HepG2 (cell line): ENCODE data around the gene TRAK1. TPM values are rescaled to one million over a fixed set of nuclear protein-coding genes. Genes with fewer than 3 reads are reported as not detected.

Source experiments
- GPN1 ChIP-seq: sonication (generic); formaldehyde crosslinking; IDR thresholded peaks from 2 replicates; pipeline ENCODE4 v1.5.1; 2020; ENCODE audit warnings: missing genetic modification reagents, borderline replicate concordance
- GZF1 ChIP-seq: sonication (generic); formaldehyde crosslinking; IDR thresholded peaks from 2 replicates; pipeline ENCODE4 v1.5.1; 2020; ENCODE audit warnings: mild to moderate bottlenecking, missing genetic modification reagents
- HCFC1 ChIP-seq: fragments of 150-350 bp; IDR thresholded peaks from 2 replicates; pipeline ENCODE4 v1.6.1; 2014; ENCODE audit warnings: low read depth, low read length
- HNF4G ChIP-seq, 2 experiments: sonication (generic) in 1 of 2; formaldehyde crosslinking in 1 of 2; IDR thresholded peaks; 2 replicates each; pipeline versions ENCODE4 v1.4.0 to v1.6.1; 2011 to 2020; ENCODE audit warnings: borderline replicate concordance in 2 of 2, low read depth in 2 of 2, mild to moderate bottlenecking in 2 of 2, low read length in 1 of 2, missing genetic modification reagents in 1 of 2, moderate library complexity in 1 of 2
- HOXA7 ChIP-seq: sonication (generic); formaldehyde crosslinking; IDR thresholded peaks from 2 replicates; pipeline ENCODE4 v1.8.1; 2022; ENCODE audit warnings: mild to moderate bottlenecking, missing genetic modification reagents, moderate library complexity
- KDM3A ChIP-seq: IDR thresholded peaks from 2 replicates; pipeline ENCODE4 v1.6.1; 2018; ENCODE audit warnings: low read depth, missing compliant biosample characterization
- MAFK ChIP-seq, 2 experiments: IDR thresholded peaks in 1 of 2; conservative IDR thresholded peaks in 1 of 2; 2 replicates each; pipeline ENCODE4 v1.6.1; 2011; ENCODE audit warnings: improper control_type of control experiment in 2 of 2, low read length in 2 of 2
- MLX ChIP-seq: IDR thresholded peaks from 2 replicates; pipeline ENCODE4 v1.6.1; 2016
- SMC3 ChIP-seq: IDR thresholded peaks from 2 replicates; pipeline ENCODE4 v1.6.1; 2011; ENCODE audit warnings: low read length, improper control_type of control experiment
- STAT5B ChIP-seq: sonication (generic); formaldehyde crosslinking; IDR thresholded peaks from 2 replicates; pipeline ENCODE4 v1.4.0; 2020; ENCODE audit warnings: missing genetic modification reagents
- TRIM22 ChIP-seq: fragments of 450-650 bp; IDR thresholded peaks from 2 replicates; pipeline ENCODE4 v1.6.1; 2017
- WIZ ChIP-seq: sonication (generic); formaldehyde crosslinking; IDR thresholded peaks from 2 replicates; pipeline ENCODE4 v1.5.1; 2020; ENCODE audit warnings: mild to moderate bottlenecking, missing genetic modification reagents
- ZBTB46 ChIP-seq: sonication (generic); formaldehyde crosslinking; IDR thresholded peaks from 2 replicates; pipeline ENCODE4 v1.4.0; 2020; ENCODE audit warnings: mild to moderate bottlenecking, missing genetic modification reagents, borderline replicate concordance
- ZC3H13 ChIP-seq: sonication (generic); formaldehyde crosslinking; IDR thresholded peaks from 2 replicates; pipeline ENCODE4 v1.8.1; 2023; ENCODE audit warnings: mild to moderate bottlenecking, missing genetic modification reagents, moderate library complexity
- ZFP36L2 ChIP-seq: sonication (generic); formaldehyde crosslinking; IDR thresholded peaks from 2 replicates; pipeline ENCODE4 v1.4.0; 2020; ENCODE audit warnings: missing genetic modification reagents
- ZNF317 ChIP-seq: sonication (generic); formaldehyde crosslinking; IDR thresholded peaks from 2 replicates; pipeline ENCODE4 v1.5.0; 2020; ENCODE audit warnings: mild to moderate bottlenecking, missing genetic modification reagents
- ZNF331 ChIP-seq: sonication (generic); formaldehyde crosslinking; IDR thresholded peaks from 2 replicates; pipeline ENCODE4 v1.4.0; 2020; ENCODE audit warnings: missing genetic modification reagents
- ZNF44 ChIP-seq: sonication (generic); formaldehyde crosslinking; IDR thresholded peaks from 2 replicates; pipeline ENCODE4 v1.5.1; 2020; ENCODE audit warnings: mild to moderate bottlenecking, missing genetic modification reagents
- ZNF597 ChIP-seq: sonication (generic); formaldehyde crosslinking; IDR thresholded peaks from 2 replicates; pipeline ENCODE4 v1.5.0; 2020; ENCODE audit warnings: missing genetic modification reagents
- ZNF614 ChIP-seq: IDR thresholded peaks from 2 replicates; pipeline ENCODE4 v1.6.1; 2018; ENCODE audit warnings: missing biosample characterization, missing genetic modification reagents, inconsistent platforms, borderline replicate concordance
- ZNF800 ChIP-seq: sonication (generic); formaldehyde crosslinking; IDR thresholded peaks from 2 replicates; pipeline ENCODE4 v1.4.0; 2020; ENCODE audit warnings: missing genetic modification reagents
- ZUFSP ChIP-seq: sonication (generic); formaldehyde crosslinking; IDR thresholded peaks from 2 replicates; pipeline ENCODE4 v1.9.0; 2021; ENCODE audit warnings: missing genetic modification reagents, mild to moderate bottlenecking, borderline replicate concordance
- polyA plus RNA-seq, 8 experiments: library from polyadenylated mRNA; depleted of rRNA in 3 of 8; stranded (reverse) in 7 of 8; unstranded in 1 of 8; fragments of >200 nt; fragmentation: Illumina TruSeq in 4 of 8; extraction: Trizol in 4 of 8; gene quantifications; 2 replicates each; pipeline versions ENCODE4 v1.2.1 to v1.2.3, GENCODE V29; 2011 to 2016; ENCODE audit warnings: low read depth in 4 of 8, missing spikeins in 1 of 8, mixed read lengths in 1 of 8; ENCODE audit not compliant: insufficient read depth in 1 of 8
- total RNA-seq, 5 experiments: library from RNA; depleted of rRNA; stranded (reverse); fragments of >200 nt; fragmentation: Illumina TruSeq; extraction: Trizol; gene quantifications; 2 replicates each; pipeline ENCODE4 v1.2.3, GENCODE V29; 2016; ENCODE audit warnings: low read depth in 1 of 5

TRAK1 gene
- total and polyA plus RNA-seq, 2 of the 13 experiments (the other 11 are each of a cell fraction or from before 2014, with no cell fraction given) = 20.5 to 46.6 TPM

GRCh38 chr3:42118762-42119361 is 27.7 kb downstream of the TRAK1 start (continued):
- TF ChIP-seq SMC3 (peak; percentile 96), ZUFSP (CRISPR knock-in tag) (no peak), HCFC1 (no peak), ZFP36L2 (CRISPR knock-in tag) (no peak), WIZ (CRISPR knock-in tag) (no peak), GPN1 (no peak), ZC3H13 (no peak), ZNF614 (CRISPR knock-in tag) (peak; percentile 33; the same call in 1 of the 2 replicates), ZNF44 (no peak), ZNF800 (no peak), GZF1 (CRISPR knock-in tag) (no peak), ZNF597 (CRISPR knock-in tag) (no peak), ZNF317 (CRISPR knock-in tag) (no peak), ZBTB46 (CRISPR knock-in tag) (no peak), HNF4G (IDR thresholded peaks at IDR 0.05; ENCODE audit: borderline replicate concordance, low read depth, low read length) (no peak), HNF4G (CRISPR knock-in tag; IDR thresholded peaks at IDR 0.05; ENCODE audit: borderline replicate concordance, low read depth) (no peak), ZNF331 (CRISPR knock-in tag) (no peak; the same call in 1 of the 2 replicates), STAT5B (CRISPR knock-in tag) (no peak), MLX (CRISPR knock-in tag) (no peak), MAFK (conservative IDR thresholded peaks at IDR 0.05 in 1 of 2, IDR thresholded peaks at IDR 0.05 in 1 of 2; ENCODE audit: low read length in 2 of 2) (no peak), TRIM22 (no peak), KDM3A (CRISPR knock-in tag) (0 out of 2 replicates have a peak, but pooled peaks have one; percentile 43), HOXA7 (no peak)
